H1 (cell line): ENCODE data around the gene TAAR9. TPM values are rescaled to one million over a fixed set of nuclear protein-coding genes. Genes with fewer than 3 reads are reported as not detected.

Source experiments
- CBX5 ChIP-seq: fragments of 300-800, 300-1000 bp; sonication (generic); IDR thresholded peaks from 2 replicates; pipeline ENCODE4 v1.7.1; 2016; ENCODE audit warnings: antibody characterized with exemption, low read length, low read depth
- CHD7 ChIP-seq: fragments of 300-600 bp; sonication (generic); IDR thresholded peaks from 2 replicates; pipeline ENCODE4 v1.7.1; 2012; ENCODE audit warnings: low read length, moderate library complexity, mild to moderate bottlenecking, inconsistent platforms; ENCODE audit not compliant: insufficient replicate concordance
- CTBP2 ChIP-seq: IDR thresholded peaks from 2 replicates; pipeline ENCODE4 v1.7.0; 2011; ENCODE audit warnings: borderline replicate concordance, mild to moderate bottlenecking, moderate library complexity, mixed read lengths, low read length; ENCODE audit not compliant: insufficient read depth, insufficient read length
- EZH2 ChIP-seq: fragments of 200-600 bp; sonication (generic); IDR thresholded peaks from 2 replicates; pipeline ENCODE4 v1.7.1; 2012; ENCODE audit warnings: low read depth, mild to moderate bottlenecking, moderate library complexity, low read length, inconsistent platforms; ENCODE audit not compliant: severe bottlenecking
- FOSL1 ChIP-seq: IDR thresholded peaks from 2 replicates; pipeline ENCODE4 v1.6.1; 2011; ENCODE audit warnings: mild to moderate bottlenecking, low read depth, low read length, moderate library complexity; ENCODE audit not compliant: insufficient read depth
- HDAC2 ChIP-seq, 2 experiments: fragments of 300-600 bp in 1 of 2; sonication (generic) in 1 of 2; IDR thresholded peaks; 2 replicates each; pipeline ENCODE4 v1.6.1; 2011 to 2012; ENCODE audit warnings: low read depth in 2 of 2, low read length in 2 of 2, mild to moderate bottlenecking in 2 of 2, moderate library complexity in 2 of 2, borderline replicate concordance in 1 of 2, inconsistent platforms in 1 of 2
- HDAC6 ChIP-seq: IDR thresholded peaks from one replicate; pipeline ENCODE4 v1.7.1; 2012; ENCODE audit warnings: low read depth, mild to moderate bottlenecking, inconsistent platforms, low read length, moderate library complexity
- SP1 ChIP-seq: IDR thresholded peaks from 2 replicates; pipeline ENCODE4 v1.6.1; 2011; ENCODE audit warnings: low read depth, low read length
- polyA plus RNA-seq, 7 experiments: library from polyadenylated mRNA; depleted of rRNA in 3 of 7; stranded (reverse) in 5 of 7; unstranded in 2 of 7; fragments of >200 nt in 5 of 7; fragments of 200-250 nt in 2 of 7; gene quantifications; 1 replicate in 5 of 7; 2 replicates in 1 of 7; 4 replicates in 1 of 7; pipeline versions ENCODE4 v1.2.1 to v1.2.3, GENCODE V29; 2011 to 2013; ENCODE audit warnings: missing spikeins in 2 of 7, mixed read lengths in 2 of 7
- total RNA-seq: library from RNA; stranded (reverse); fragmentation: NEBNext Ultra II Directional; extraction: Animal tissue kit (Norgen Biotek cat#: 25700); gene quantifications from 2 replicates; pipeline ENCODE4 v1.2.1, GENCODE V29; 2021

The TAAR9 gene
- total and polyA plus RNA-seq, 2 of the 8 experiments (the other 6 are each of a cell fraction or from before 2014, with no cell fraction given), result not detected

GRCh38 chr6:132512638-132513632 lies 25.1 kb upstream of the TAAR9 start, which contains the start of gene STX7 (continued):
- TF ChIP-seq CHD7, result no peak
- 0 out of 2 replicates have a peak, but pooled peaks have one; percentile 72 for TF ChIP-seq SP1
- no peak for TF ChIP-seq CTBP2
- no peak for TF ChIP-seq FOSL1
- TF ChIP-seq HDAC2 (IDR thresholded peaks at IDR 0.05; ENCODE audit: borderline replicate concordance in 1 of 2, low read depth in 2 of 2, low read length in 2 of 2), result peak in 1 of 2 experiments; percentile 82; a peak in 1 of 4 replicates
- no peak for TF ChIP-seq HDAC6
- TF ChIP-seq CBX5, result no peak
- no peak for TF ChIP-seq EZH2
